ENCODE results near the gene PWP2. TPM values are rescaled to one million over a fixed set of nuclear protein-coding genes. Genes with fewer than 3 reads are reported as not detected.
"Not testable (repeated sequence)": the region's sequence is repeated elsewhere in the genome, so short reads cannot be mapped to it uniquely, and the experiment has no call there.

The PWP2 gene
- total RNA-seq, result 10 to 100 TPM; 38.6 to 51.6 TPM

GRCh38 chr21:44107026-44107501 lies at the start of gene PWP2:
Gene PWP2 (plus strand): TSS chr21:44107399. CDS start chr21:44107417, 18 bp downstream.
- not testable (repeated sequence) for H3K36me3 Mint-ChIP-seq, H3K27ac Mint-ChIP-seq, H3K9me3 Mint-ChIP-seq
- peak; percentile 92 to 95 for ATAC-seq
- DNase-seq (ENCODE audit: low spot score in 2 of 2), result peak; percentile 69 to 78

GRCh38 chr21:44057960-44058651 lies 49.1 kb upstream of the PWP2 start:
- ATAC-seq (peak; percentile 82 to 84), DNase-seq (ENCODE audit: low spot score in 2 of 2) (peak in 1 of 2 donors; percentile 34)
- peak overlapping the region; percentile 68 to 93 for H3K27ac Mint-ChIP-seq
- H3K36me3 Mint-ChIP-seq, result peaks cover 5 to 17% of the 10 kb centered on the region in 2 donors
- no peaks in the 10 kb centered on the region for H3K9me3 Mint-ChIP-seq

GRCh38 chr21:44058652-44058964 lies 48.6 kb upstream of the PWP2 start:
- DNase-seq (ENCODE audit: low spot score in 2 of 2) (no peak), ATAC-seq (no peak)
- no peaks in the 10 kb centered on the region for H3K9me3 Mint-ChIP-seq
- H3K27ac Mint-ChIP-seq, result peak overlapping the region; percentile 68 to 93
- peaks cover 5 to 17% of the 10 kb centered on the region in 2 donors for H3K36me3 Mint-ChIP-seq

GRCh38 chr21:44058981-44059380 lies 48.2 kb upstream of the PWP2 start:
- ATAC-seq (no peak), DNase-seq (ENCODE audit: low spot score in 2 of 2) (no peak)
- H3K27ac Mint-ChIP-seq, result no peak overlapping the region
- H3K9me3 Mint-ChIP-seq, result no peaks in the 10 kb centered on the region
- peaks cover 5 to 17% of the 10 kb centered on the region in 2 donors for H3K36me3 Mint-ChIP-seq

- no peak for DNase-seq (ENCODE audit: low spot score in 2 of 2)
- H3K36me3 Mint-ChIP-seq, result peaks cover 2 to 17% of the 10 kb centered on the region in 2 donors
- H3K9me3 Mint-ChIP-seq, result no peaks in the 10 kb centered on the region
- no peak for ATAC-seq
- H3K27ac Mint-ChIP-seq, result peak overlapping the region in 1 of 2 donors; percentile 10
Measured at GRCh38 chr21:44059710-44060109, 47.5 kb upstream of the PWP2 start.

- H3K27ac Mint-ChIP-seq, result no peak overlapping the region
- no peaks in the 10 kb centered on the region for H3K9me3 Mint-ChIP-seq
- ATAC-seq (no peak), DNase-seq (ENCODE audit: low spot score in 2 of 2) (no peak)
- H3K36me3 Mint-ChIP-seq, result peaks cover 12 to 23% of the 10 kb centered on the region in 2 donors
Measured at GRCh38 chr21:44062380-44062779, 44.8 kb upstream of the PWP2 start.

- Mint-ChIP-seq H3K36me3 (peaks cover 12 to 27% of the 10 kb centered on the region in 2 donors), H3K9me3 (no peaks in the 10 kb centered on the region), H3K27ac (peak overlapping the region; percentile 72 to 92)
- DNase-seq (ENCODE audit: low spot score in 2 of 2), result no peak
- no peak for ATAC-seq
Measured at GRCh38 chr21:44063151-44063912, 43.9 kb upstream of the PWP2 start.

GRCh38 chr21:44064852-44065403 lies 42.3 kb upstream of the PWP2 start:
- Mint-ChIP-seq H3K9me3 (no peaks in the 10 kb centered on the region), H3K27ac (peak overlapping the region; percentile 92 to 96), H3K36me3 (peaks cover 12 to 18% of the 10 kb centered on the region in 2 donors)
- no peak for DNase-seq (ENCODE audit: low spot score in 2 of 2)
- ATAC-seq, result peak; percentile 58 to 69

- Mint-ChIP-seq H3K27ac (peak overlapping the region; percentile 92 to 96), H3K9me3 (no peaks in the 10 kb centered on the region), H3K36me3 (peaks cover 12 to 18% of the 10 kb centered on the region in 2 donors)
- DNase-seq (ENCODE audit: low spot score in 2 of 2) (peak; percentile 64 to 75), ATAC-seq (peak; percentile 96 to 97)
Measured at GRCh38 chr21:44065428-44065827, 41.8 kb upstream of the PWP2 start.

- ATAC-seq, result no peak
- Mint-ChIP-seq H3K36me3 (peaks cover 12 to 18% of the 10 kb centered on the region in 2 donors), H3K27ac (peak overlapping the region; percentile 92 to 96), H3K9me3 (no peaks in the 10 kb centered on the region)
- DNase-seq (ENCODE audit: low spot score in 2 of 2), result no peak
Measured at GRCh38 chr21:44066116-44066515, 41.1 kb upstream of the PWP2 start.

- peak overlapping the region; percentile 69 to 93 for H3K27ac Mint-ChIP-seq
- ATAC-seq (no peak), DNase-seq (ENCODE audit: low spot score in 2 of 2) (no peak)
- no peaks in the 10 kb centered on the region for H3K9me3 Mint-ChIP-seq
- peaks cover 12 to 18% of the 10 kb centered on the region in 2 donors for H3K36me3 Mint-ChIP-seq
Measured at GRCh38 chr21:44067011-44067839, 40.0 kb upstream of the PWP2 start.

GRCh38 chr21:44070391-44070790 lies 36.8 kb upstream of the PWP2 start:
- DNase-seq (ENCODE audit: low spot score in 2 of 2) (peak in 1 of 2 donors; percentile 26), ATAC-seq (no peak)
- no peaks in the 10 kb centered on the region for H3K9me3 Mint-ChIP-seq
- H3K36me3 Mint-ChIP-seq, result peaks cover 12 to 37% of the 10 kb centered on the region in 2 donors
- H3K27ac Mint-ChIP-seq, result peak overlapping the region in 1 of 2 donors; percentile 23

GRCh38 chr21:44071359-44072104 lies 35.7 kb upstream of the PWP2 start:
- no peak for ATAC-seq
- no peaks in the 10 kb centered on the region for H3K9me3 Mint-ChIP-seq

GRCh38 chr21:44072111-44072510 lies 35.1 kb upstream of the PWP2 start:
- Mint-ChIP-seq H3K36me3 (peaks cover 2 to 42% of the 10 kb centered on the region in 2 donors), H3K27ac (no peak overlapping the region), H3K9me3 (no peaks in the 10 kb centered on the region)
- ATAC-seq (no peak), DNase-seq (ENCODE audit: low spot score in 2 of 2) (peak in 1 of 2 donors; percentile 21)

More at GRCh38 chr21:44071359-44072104, 35.7 kb upstream of the PWP2 start:
- Mint-ChIP-seq H3K36me3 (peaks cover 6 to 42% of the 10 kb centered on the region in 2 donors), H3K27ac (no peak overlapping the region)
- DNase-seq (ENCODE audit: low spot score in 2 of 2), result peak in 1 of 2 donors; percentile 13

- Mint-ChIP-seq H3K27ac (peak overlapping the region; percentile 24 to 74), H3K36me3 (peaks cover 0 to 41% of the 10 kb centered on the region in 2 donors), H3K9me3 (no peaks in the 10 kb centered on the region)
- DNase-seq (ENCODE audit: low spot score in 2 of 2) (peak in 1 of 2 donors; percentile 43), ATAC-seq (no peak)
Measured at GRCh38 chr21:44074315-44074958, 32.8 kb upstream of the PWP2 start.

Measured in activated naive CD4-positive, alpha-beta T cell treated with anti-CD3 and anti-CD28 coated beads, Interleukin-2, amount 50 U/mL, for 72 hours (primary cell).